CD14-positive monocyte (primary cell): Measurements from ENCODE around the gene MTMR12. TPM values are rescaled to one million over a fixed set of nuclear protein-coding genes. Genes with fewer than 3 reads are reported as not detected.
"Not testable (repeated sequence)": the region's sequence is repeated elsewhere in the genome, so short reads cannot be mapped to it uniquely, and the experiment has no call there.

ENCODE experiments used
- DNase-seq, 3 donors: peaks; one replicate each; pipeline ENCODE4 v3.0.0-alpha.2; 2011 to 2022
- H2AFZ ChIP-seq: 2 replicates; pipeline ENCODE4 v1.6.0; 2012; ENCODE audit warnings: mild to moderate bottlenecking, low read depth, low read length, inconsistent platforms; ENCODE audit not compliant: insufficient read depth, poor library complexity, severe bottlenecking
- H3K27ac ChIP-seq, 2 donors: 1 replicate in 1 of 2; 2 replicates in 1 of 2; pipeline ENCODE4 v1.5.1; 2012 to 2013; ENCODE audit warnings: low read length in 2 of 2, control low read depth in 1 of 2, inconsistent platforms in 1 of 2, low read depth in 1 of 2, mild to moderate bottlenecking in 1 of 2
- H3K27me3 ChIP-seq, 2 donors: one replicate each; pipeline versions ENCODE4 v1.6.0 to v1.6.1; 2011 to 2013; ENCODE audit warnings: low read length in 2 of 2; ENCODE audit not compliant: control insufficient read depth in 2 of 2, insufficient read depth in 2 of 2
- H3K36me3 ChIP-seq, 2 donors: replicated peaks in 1 of 2; 1 replicate in 1 of 2; 2 replicates in 1 of 2; pipeline versions ENCODE4 v1.5.1 to v1.6.1; 2012 to 2013; ENCODE audit warnings: low read length in 2 of 2, control low read depth in 1 of 2, inconsistent platforms in 1 of 2, mild to moderate bottlenecking in 1 of 2; ENCODE audit not compliant: insufficient read depth in 2 of 2, control insufficient read depth in 1 of 2
- H3K4me1 ChIP-seq, 2 donors: 1 replicate in 1 of 2; 2 replicates in 1 of 2; pipeline versions ENCODE4 v1.5.1 to v1.6.1; 2012 to 2013; ENCODE audit warnings: low read length in 2 of 2, control low read depth in 1 of 2, inconsistent platforms in 1 of 2, mild to moderate bottlenecking in 1 of 2, moderate library complexity in 1 of 2; ENCODE audit not compliant: insufficient read depth in 2 of 2, control insufficient read depth in 1 of 2
- H3K4me2 ChIP-seq: replicated peaks from 2 replicates; pipeline ENCODE3; 2012; ENCODE audit warnings: low read length, moderate library complexity, mild to moderate bottlenecking; ENCODE audit not compliant: poor library complexity, severe bottlenecking; ENCODE audit errors: extremely low read depth
- H3K4me3 ChIP-seq, 3 experiments: fragments of 200-600 bp in 1 of 3; sonication (generic) in 1 of 3; replicated peaks in 1 of 3; 1 replicate in 2 of 3; 2 replicates in 1 of 3; pipeline ENCODE4 v1.5.1; 2011 to 2013; ENCODE audit warnings: low read length in 3 of 3, mild to moderate bottlenecking in 3 of 3, control low read depth in 2 of 3, low read depth in 2 of 3, inconsistent platforms in 1 of 3, moderate library complexity in 1 of 3
- H3K79me2 ChIP-seq: 2 replicates; pipeline ENCODE4 v1.6.0; 2012; ENCODE audit warnings: mild to moderate bottlenecking, control low read depth, inconsistent platforms, low read length, moderate library complexity; ENCODE audit not compliant: insufficient read depth
- H3K9ac ChIP-seq: 2 replicates; pipeline ENCODE4 v1.6.0; 2017; ENCODE audit warnings: low read length, mild to moderate bottlenecking; ENCODE audit not compliant: insufficient read depth, poor library complexity, severe bottlenecking
- H3K9me3 ChIP-seq, 2 donors: replicated peaks in 1 of 2; 1 replicate in 1 of 2; 2 replicates in 1 of 2; pipeline versions ENCODE4 v1.5.1 to v1.6.1; 2012 to 2013; ENCODE audit warnings: low read length in 2 of 2, control low read depth in 1 of 2; ENCODE audit not compliant: control insufficient read depth in 1 of 2, insufficient read depth in 1 of 2
- H4K20me1 ChIP-seq: 2 replicates; pipeline ENCODE4 v1.6.0; 2012; ENCODE audit warnings: mild to moderate bottlenecking, low read length, control low read depth, moderate library complexity; ENCODE audit not compliant: insufficient read depth
- H3K27ac Mint-ChIP-seq, 7 donors: one replicate each; pipeline ENCODE4 v1.8.0; 2020; ENCODE audit warnings: mild to moderate bottlenecking in 7 of 7, mixed read lengths in 7 of 7, moderate library complexity in 6 of 7, inconsistent platforms in 2 of 7
- H3K27me3 Mint-ChIP-seq, 3 donors: one replicate each; pipeline ENCODE4 v1.8.0; 2021 to 2022; ENCODE audit warnings: low read depth in 3 of 3, mild to moderate bottlenecking in 3 of 3, mixed read lengths in 3 of 3, moderate library complexity in 3 of 3, inconsistent platforms in 1 of 3
- H3K36me3 Mint-ChIP-seq, 2 donors: one replicate each; pipeline ENCODE4 v1.8.0; 2020; ENCODE audit warnings: mixed read lengths in 2 of 2, inconsistent platforms in 1 of 2, mild to moderate bottlenecking in 1 of 2
- H3K4me1 Mint-ChIP-seq: one replicate; pipeline ENCODE4 v1.8.0; 2020; ENCODE audit warnings: mild to moderate bottlenecking, mixed read lengths
- H3K4me3 Mint-ChIP-seq, 2 donors: one replicate each; pipeline ENCODE4 v1.8.0; 2020; ENCODE audit warnings: mild to moderate bottlenecking in 2 of 2, mixed read lengths in 2 of 2, moderate library complexity in 1 of 2
- H3K9me3 Mint-ChIP-seq, 7 donors: one replicate each; pipeline ENCODE4 v1.8.0; 2020 to 2022; ENCODE audit warnings: mixed read lengths in 7 of 7, mild to moderate bottlenecking in 6 of 7, moderate library complexity in 6 of 7, inconsistent platforms in 2 of 7
- WGBS: methylation state at CpG from one replicate; pipeline ENCODE4 v1.1.5; 2013; ENCODE audit warnings: missing lambda C conversion rate; ENCODE audit not compliant: insufficient coverage; 5-methylcytosine and 5-hydroxymethylcytosine counted together
- intact Hi-C, 2 donors: fragments of 100-400 bp; cut with micrococcal nuclease; formaldehyde crosslinking; loops; one replicate each; pipeline versions ENCODE4 v1.15.0 to v1.15.1; 2023
- polyA plus RNA-seq, 3 donors: library from polyadenylated mRNA; depleted of rRNA in 1 of 3; unstranded in 2 of 3; stranded (reverse) in 1 of 3; fragments of 300-500 nt in 2 of 3; fragments of >200 nt in 1 of 3; fragmentation: Illumina TruSeq in 2 of 3; gene quantifications; 1 replicate in 2 of 3; 2 replicates in 1 of 3; pipeline ENCODE4 v1.2.3, GENCODE V29; 2012 to 2021

MTMR12 gene
- polyA plus RNA-seq, 3 donors: 10.3 to 19.0 (median 17.3) TPM

- H3K27ac Mint-ChIP-seq, H3K9me3 ChIP-seq, H3K4me2 ChIP-seq, H3K27ac ChIP-seq, H3K4me1 ChIP-seq, intact Hi-C loops, H3K27me3 ChIP-seq, H3K4me3 Mint-ChIP-seq, DNase-seq, H3K4me3 ChIP-seq, H2AFZ ChIP-seq, H3K9ac ChIP-seq, H3K9me3 Mint-ChIP-seq, H3K27me3 Mint-ChIP-seq: not testable (repeated sequence)
- Mint-ChIP-seq H3K36me3 (peaks cover 32 to 37% of the 10 kb centered on the region in 2 donors), H3K4me1 (peaks cover 12% of the 10 kb centered on the region)
- H4K20me1 ChIP-seq: peaks cover 22% of the 10 kb centered on the region
- WGBS: no CpG with 5 or more reads among the region's 1 CpG
- H3K79me2 ChIP-seq: peaks cover 10% of the 10 kb centered on the region
- H3K36me3 ChIP-seq: peaks cover 3 to 23% of the 10 kb centered on the region in 2 donors
These were observed 22.8 kb downstream of the MTMR12 start for GRCh38 chr5:32289986-32290385.

- peaks cover 27% of the 10 kb centered on the region for H4K20me1 ChIP-seq
- H3K4me3 ChIP-seq, H2AFZ ChIP-seq, H3K4me1 ChIP-seq, H3K9ac ChIP-seq, H3K27me3 Mint-ChIP-seq, H3K27me3 ChIP-seq, H3K9me3 Mint-ChIP-seq, H3K4me2 ChIP-seq, intact Hi-C loops, H3K27ac ChIP-seq, DNase-seq, H3K9me3 ChIP-seq, H3K4me3 Mint-ChIP-seq: not testable (repeated sequence)
- peaks cover 15% of the 10 kb centered on the region for H3K79me2 ChIP-seq
- Mint-ChIP-seq H3K27ac (peak overlapping the region in 1 of 7 donors; percentile 26), H3K36me3 (peaks cover 18 to 21% of the 10 kb centered on the region in 2 donors), H3K4me1 (peaks cover 12% of the 10 kb centered on the region)
- peaks cover 0 to 10% of the 10 kb centered on the region in 2 donors for H3K36me3 ChIP-seq
- no CpG with 5 or more reads among the region's 3 CpGs for WGBS
These were observed 24.6 kb downstream of the MTMR12 start for GRCh38 chr5:32288135-32288534.

GRCh38 chr5:32287525-32287924 lies 25.2 kb downstream of the MTMR12 start:
- H3K36me3 Mint-ChIP-seq: peaks cover 13 to 18% of the 10 kb centered on the region in 2 donors
- H3K27me3 Mint-ChIP-seq, H2AFZ ChIP-seq: not testable (repeated sequence)

More at GRCh38 chr5:32287525-32287924, 25.2 kb downstream of the MTMR12 start:
- no CpG with 5 or more reads among the region's 3 CpGs for WGBS
- DNase-seq, H3K9me3 ChIP-seq, H3K4me3 Mint-ChIP-seq, H3K4me2 ChIP-seq, H3K27me3 ChIP-seq, H3K27ac ChIP-seq, H3K4me1 ChIP-seq, H3K4me3 ChIP-seq, H3K4me1 Mint-ChIP-seq, H3K9ac ChIP-seq, intact Hi-C loops, H3K9me3 Mint-ChIP-seq, H3K27ac Mint-ChIP-seq: not testable (repeated sequence)
- H3K36me3 ChIP-seq: peaks cover 0 to 10% of the 10 kb centered on the region in 2 donors
- peaks cover 29% of the 10 kb centered on the region for H4K20me1 ChIP-seq
- H3K79me2 ChIP-seq: peaks cover 15% of the 10 kb centered on the region
